SK-N-SH treated with all-trans-retinoic acid at 6 μM for 48 hours (cell line): ENCODE measurements around the gene VAPA.

Source experiments
- ARNTL ChIP-seq: fragments of 450-650 bp; formaldehyde crosslinking; IDR thresholded peaks from 2 replicates; pipeline ENCODE4 v1.5.0; 2020; ENCODE audit warnings: low read depth, mild to moderate bottlenecking, moderate library complexity, borderline replicate concordance
- BACH2 ChIP-seq: fragments of 250-450 bp; sonication (Bioruptor Pico); IDR thresholded peaks from 2 replicates; pipeline ENCODE4 v1.9.0; 2021; ENCODE audit warnings: mild to moderate bottlenecking, borderline replicate concordance
- CREB5 ChIP-seq: fragments of 250-450 bp; sonication (Bioruptor Pico); IDR thresholded peaks from 2 replicates; pipeline ENCODE4 v1.5.1; 2020; ENCODE audit warnings: low read depth, mild to moderate bottlenecking, moderate library complexity
- CSDC2 ChIP-seq: fragments of 250-450 bp; sonication (Bioruptor Pico); IDR thresholded peaks from 2 replicates; pipeline ENCODE4 v1.5.0; 2020; ENCODE audit warnings: mild to moderate bottlenecking, moderate library complexity
- GLIS3 ChIP-seq: fragments of 250-450 bp; sonication (Bioruptor Pico); IDR thresholded peaks from 2 replicates; pipeline ENCODE4 v1.5.0; 2020; ENCODE audit warnings: mild to moderate bottlenecking, moderate library complexity
- SNAI2 ChIP-seq: fragments of 250-450 bp; sonication (Bioruptor Pico); IDR thresholded peaks from 2 replicates; pipeline ENCODE4 v1.5.0; 2020; ENCODE audit warnings: mild to moderate bottlenecking, moderate library complexity
- ZFP30 ChIP-seq: fragments of 450-650 bp; formaldehyde crosslinking; IDR thresholded peaks from 2 replicates; pipeline ENCODE4 v1.5.0; 2022; ENCODE audit warnings: mild to moderate bottlenecking, moderate library complexity
- TF ChIP-seq, protein P1 (sequence below): fragments of 250-450 bp; sonication (Bioruptor Pico); IDR thresholded peaks from 2 replicates; pipeline ENCODE4 v1.8.0; 2020; ENCODE audit warnings: mild to moderate bottlenecking, moderate library complexity, borderline replicate concordance
- TF ChIP-seq, protein P2 (sequence below): fragments of 250-450 bp; sonication (Bioruptor Pico); IDR thresholded peaks from 2 replicates; pipeline ENCODE4 v1.5.0; 2020; ENCODE audit warnings: mild to moderate bottlenecking, moderate library complexity

GRCh38 chr18:9992973-9993520 is 79.2 kb downstream of the VAPA start:
- TF ChIP-seq, protein P1, sequence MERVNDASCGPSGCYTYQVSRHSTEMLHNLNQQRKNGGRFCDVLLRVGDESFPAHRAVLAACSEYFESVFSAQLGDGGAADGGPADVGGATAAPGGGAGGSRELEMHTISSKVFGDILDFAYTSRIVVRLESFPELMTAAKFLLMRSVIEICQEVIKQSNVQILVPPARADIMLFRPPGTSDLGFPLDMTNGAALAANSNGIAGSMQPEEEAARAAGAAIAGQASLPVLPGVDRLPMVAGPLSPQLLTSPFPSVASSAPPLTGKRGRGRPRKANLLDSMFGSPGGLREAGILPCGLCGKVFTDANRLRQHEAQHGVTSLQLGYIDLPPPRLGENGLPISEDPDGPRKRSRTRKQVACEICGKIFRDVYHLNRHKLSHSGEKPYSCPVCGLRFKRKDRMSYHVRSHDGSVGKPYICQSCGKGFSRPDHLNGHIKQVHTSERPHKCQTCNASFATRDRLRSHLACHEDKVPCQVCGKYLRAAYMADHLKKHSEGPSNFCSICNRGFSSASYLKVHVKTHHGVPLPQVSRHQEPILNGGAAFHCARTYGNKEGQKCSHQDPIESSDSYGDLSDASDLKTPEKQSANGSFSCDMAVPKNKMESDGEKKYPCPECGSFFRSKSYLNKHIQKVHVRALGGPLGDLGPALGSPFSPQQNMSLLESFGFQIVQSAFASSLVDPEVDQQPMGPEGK (CRISPR knock-in tag): no peak
- TF ChIP-seq, protein P2, sequence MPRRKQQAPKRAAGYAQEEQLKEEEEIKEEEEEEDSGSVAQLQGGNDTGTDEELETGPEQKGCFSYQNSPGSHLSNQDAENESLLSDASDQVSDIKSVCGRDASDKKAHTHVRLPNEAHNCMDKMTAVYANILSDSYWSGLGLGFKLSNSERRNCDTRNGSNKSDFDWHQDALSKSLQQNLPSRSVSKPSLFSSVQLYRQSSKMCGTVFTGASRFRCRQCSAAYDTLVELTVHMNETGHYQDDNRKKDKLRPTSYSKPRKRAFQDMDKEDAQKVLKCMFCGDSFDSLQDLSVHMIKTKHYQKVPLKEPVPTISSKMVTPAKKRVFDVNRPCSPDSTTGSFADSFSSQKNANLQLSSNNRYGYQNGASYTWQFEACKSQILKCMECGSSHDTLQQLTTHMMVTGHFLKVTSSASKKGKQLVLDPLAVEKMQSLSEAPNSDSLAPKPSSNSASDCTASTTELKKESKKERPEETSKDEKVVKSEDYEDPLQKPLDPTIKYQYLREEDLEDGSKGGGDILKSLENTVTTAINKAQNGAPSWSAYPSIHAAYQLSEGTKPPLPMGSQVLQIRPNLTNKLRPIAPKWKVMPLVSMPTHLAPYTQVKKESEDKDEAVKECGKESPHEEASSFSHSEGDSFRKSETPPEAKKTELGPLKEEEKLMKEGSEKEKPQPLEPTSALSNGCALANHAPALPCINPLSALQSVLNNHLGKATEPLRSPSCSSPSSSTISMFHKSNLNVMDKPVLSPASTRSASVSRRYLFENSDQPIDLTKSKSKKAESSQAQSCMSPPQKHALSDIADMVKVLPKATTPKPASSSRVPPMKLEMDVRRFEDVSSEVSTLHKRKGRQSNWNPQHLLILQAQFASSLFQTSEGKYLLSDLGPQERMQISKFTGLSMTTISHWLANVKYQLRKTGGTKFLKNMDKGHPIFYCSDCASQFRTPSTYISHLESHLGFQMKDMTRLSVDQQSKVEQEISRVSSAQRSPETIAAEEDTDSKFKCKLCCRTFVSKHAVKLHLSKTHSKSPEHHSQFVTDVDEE: no peak
- TF ChIP-seq CREB5 (CRISPR knock-in tag) (no peak), CSDC2 (CRISPR knock-in tag) (no peak), ZFP30 (CRISPR knock-in tag) (no peak), BACH2 (CRISPR knock-in tag) (no peak), SNAI2 (CRISPR knock-in tag) (no peak), ARNTL (CRISPR knock-in tag) (no peak), GLIS3 (CRISPR knock-in tag) (no peak)
